ENCODE data around the gene XIRP2. TPM values are rescaled to one million over a fixed set of nuclear protein-coding genes. Genes with fewer than 3 reads are reported as not detected.

XIRP2 gene
- total RNA-seq, 1 donor from 2014 or later, result not detected

DNA sequence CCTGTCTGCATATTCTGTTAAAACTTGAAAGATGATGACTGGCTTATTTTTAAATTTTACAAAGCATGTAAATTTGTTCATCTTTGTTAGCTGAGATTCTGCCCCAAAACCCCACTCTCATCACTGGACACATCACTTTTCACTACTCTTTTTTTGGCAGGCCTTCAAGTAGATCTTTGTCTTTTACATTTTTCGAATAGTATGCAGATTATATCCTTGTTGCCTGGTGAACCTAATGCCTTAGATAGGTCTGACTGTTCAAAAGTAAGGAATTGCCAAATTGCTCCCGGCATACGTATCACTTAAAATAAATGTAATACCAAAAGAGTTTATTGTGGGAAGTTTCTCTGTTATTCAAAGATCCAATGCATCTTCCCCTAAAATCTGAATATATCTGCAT is 303.3 kb downstream of the XIRP2 start:
- Mint-ChIP-seq H3K4me1 (peaks cover 8% of the 10 kb centered on the region), H3K9me3 (no peaks in the 10 kb centered on the region), H3K27me3 (ENCODE audit: insufficient read depth, low read depth) (peaks cover 2% of the 10 kb centered on the region), H3K36me3 (no peaks in the 10 kb centered on the region), H3K4me3 (no peak overlapping the region), H3K27ac (no peak overlapping the region)
- H3K4me3 ChIP-seq, result no peak overlapping the region
- H3K79me2 ChIP-seq (ENCODE audit: low read depth), result no peaks in the 10 kb centered on the region
- H3K4me2 ChIP-seq, result no peak overlapping the region
- no peaks in the 10 kb centered on the region for H3K27me3 ChIP-seq
- DNase-seq (ENCODE audit: low spot score), result no peak
- H3K9ac ChIP-seq, result no peak overlapping the region
- H3F3A ChIP-seq (ENCODE audit: low read depth), result no peaks in the 10 kb centered on the region
- H3K9me3 ChIP-seq (ENCODE audit: low read depth), result no peaks in the 10 kb centered on the region
- H4K20me1 ChIP-seq (ENCODE audit: low read depth), result no peaks in the 10 kb centered on the region
- no peak overlapping the region for H3K27ac ChIP-seq
- no peak for TF ChIP-seq EZH2phosphoT487 (IDR thresholded peaks at IDR 0.05)
- TF ChIP-seq, protein P1, sequence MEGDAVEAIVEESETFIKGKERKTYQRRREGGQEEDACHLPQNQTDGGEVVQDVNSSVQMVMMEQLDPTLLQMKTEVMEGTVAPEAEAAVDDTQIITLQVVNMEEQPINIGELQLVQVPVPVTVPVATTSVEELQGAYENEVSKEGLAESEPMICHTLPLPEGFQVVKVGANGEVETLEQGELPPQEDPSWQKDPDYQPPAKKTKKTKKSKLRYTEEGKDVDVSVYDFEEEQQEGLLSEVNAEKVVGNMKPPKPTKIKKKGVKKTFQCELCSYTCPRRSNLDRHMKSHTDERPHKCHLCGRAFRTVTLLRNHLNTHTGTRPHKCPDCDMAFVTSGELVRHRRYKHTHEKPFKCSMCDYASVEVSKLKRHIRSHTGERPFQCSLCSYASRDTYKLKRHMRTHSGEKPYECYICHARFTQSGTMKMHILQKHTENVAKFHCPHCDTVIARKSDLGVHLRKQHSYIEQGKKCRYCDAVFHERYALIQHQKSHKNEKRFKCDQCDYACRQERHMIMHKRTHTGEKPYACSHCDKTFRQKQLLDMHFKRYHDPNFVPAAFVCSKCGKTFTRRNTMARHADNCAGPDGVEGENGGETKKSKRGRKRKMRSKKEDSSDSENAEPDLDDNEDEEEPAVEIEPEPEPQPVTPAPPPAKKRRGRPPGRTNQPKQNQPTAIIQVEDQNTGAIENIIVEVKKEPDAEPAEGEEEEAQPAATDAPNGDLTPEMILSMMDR (IDR thresholded peaks at IDR 0.05), result no peak
- no peak for TF ChIP-seq EZH2 (IDR thresholded peaks at IDR 0.05)
- no peak overlapping the region for H2AFZ ChIP-seq (replicated peaks)
- H3K4me1 ChIP-seq, result peaks cover 6% of the 10 kb centered on the region
- no peaks in the 10 kb centered on the region for H3K36me3 ChIP-seq

DNA sequence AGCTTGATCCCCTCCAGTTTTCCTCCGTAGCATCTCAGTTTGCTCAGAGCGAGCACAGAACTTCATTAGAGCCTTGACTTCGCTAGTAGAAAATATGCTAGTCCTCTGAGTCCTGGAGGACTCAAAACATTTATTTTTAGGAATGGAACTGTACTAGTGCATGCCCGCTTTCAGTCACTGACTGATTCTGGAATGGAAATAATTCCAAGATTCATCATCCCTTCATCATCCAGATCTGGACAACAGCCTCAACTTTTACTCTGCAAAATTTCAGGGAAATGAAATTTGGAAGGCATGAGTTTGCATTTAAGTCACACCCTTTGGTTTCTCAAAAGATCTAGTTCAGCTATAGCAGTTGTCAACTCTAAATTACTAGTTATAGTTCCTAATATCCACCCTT is 304.6 kb downstream of the XIRP2 start:
- Histone ChIP-seq H4K20me1 (ENCODE audit: low read depth) (no peaks in the 10 kb centered on the region), H3F3A (ENCODE audit: low read depth) (no peaks in the 10 kb centered on the region), H3K9ac (no peak overlapping the region), H3K4me1 (no peaks in the 10 kb centered on the region), H3K4me3 (no peak overlapping the region), H3K4me2 (no peak overlapping the region), H3K79me2 (ENCODE audit: low read depth) (no peaks in the 10 kb centered on the region), H3K36me3 (no peaks in the 10 kb centered on the region), H3K9me3 (ENCODE audit: low read depth) (no peaks in the 10 kb centered on the region), H3K27ac (no peak overlapping the region), H3K27me3 (no peaks in the 10 kb centered on the region), H2AFZ (replicated peaks) (peak overlapping the region; percentile 18)
- Mint-ChIP-seq H3K27ac (no peak overlapping the region), H3K36me3 (no peaks in the 10 kb centered on the region), H3K9me3 (no peaks in the 10 kb centered on the region), H3K4me3 (no peak overlapping the region), H3K4me1 (peaks cover 2% of the 10 kb centered on the region), H3K27me3 (ENCODE audit: insufficient read depth, low read depth) (peaks cover 2% of the 10 kb centered on the region)
- TF ChIP-seq, protein P1 (IDR thresholded peaks at IDR 0.05), result no peak
- no peak for TF ChIP-seq EZH2 (IDR thresholded peaks at IDR 0.05)
- TF ChIP-seq EZH2phosphoT487 (IDR thresholded peaks at IDR 0.05), result no peak
- no peak for DNase-seq (ENCODE audit: low spot score)

DNA sequence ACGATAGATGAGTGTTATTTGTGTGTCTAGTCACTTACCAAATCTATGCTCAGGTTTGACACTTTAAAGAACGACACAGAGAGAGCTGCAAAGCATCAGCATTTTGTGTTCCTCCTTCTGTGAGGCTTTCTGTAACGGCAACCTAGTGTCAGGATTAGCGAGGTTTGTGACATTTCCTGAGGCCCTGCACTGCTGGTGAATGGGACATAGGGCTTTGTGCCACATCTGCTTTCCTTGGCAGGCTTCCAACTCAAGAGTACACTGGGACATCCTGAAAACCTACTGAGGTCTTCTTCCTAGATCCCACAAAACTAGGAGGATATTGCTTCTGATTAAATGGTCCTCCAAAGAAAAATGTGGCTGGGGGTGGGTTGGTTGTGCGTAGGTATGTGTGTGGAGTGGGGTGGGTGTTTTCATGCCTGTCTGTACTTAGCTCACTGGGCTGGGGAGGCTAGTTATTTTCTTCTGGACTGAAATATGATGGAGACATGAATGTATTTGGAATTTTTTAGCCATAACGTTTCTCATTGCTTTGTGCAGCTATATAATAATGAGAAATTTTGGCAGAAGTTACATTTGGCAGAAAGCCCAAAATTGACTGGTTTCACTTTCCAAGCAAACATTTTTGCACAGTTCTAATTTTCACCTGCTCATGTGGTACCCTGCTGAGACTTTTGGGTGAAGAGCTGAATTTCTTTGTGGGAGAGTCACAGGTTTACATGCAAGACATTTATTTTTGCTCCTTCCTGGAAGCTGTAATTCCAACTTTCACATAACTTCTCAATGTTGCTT is 308.4 kb downstream of the XIRP2 start:
- H3K36me3 ChIP-seq, result no peaks in the 10 kb centered on the region
- H3K9me3 ChIP-seq (ENCODE audit: low read depth), result no peaks in the 10 kb centered on the region
- DNase-seq (ENCODE audit: low spot score), result peak; percentile 21
- no peak overlapping the region for H3K4me3 ChIP-seq
- no peak overlapping the region for H3K4me3 Mint-ChIP-seq
- no peak for TF ChIP-seq EZH2 (IDR thresholded peaks at IDR 0.05)
- TF ChIP-seq, protein P1 (IDR thresholded peaks at IDR 0.05), result no peak
- TF ChIP-seq EZH2phosphoT487 (IDR thresholded peaks at IDR 0.05), result no peak
- no peaks in the 10 kb centered on the region for H3K36me3 Mint-ChIP-seq
- H3K27ac ChIP-seq, result no peak overlapping the region
- no peaks in the 10 kb centered on the region for H3K79me2 ChIP-seq (ENCODE audit: low read depth)
- no peaks in the 10 kb centered on the region for H3K9me3 Mint-ChIP-seq
- peaks cover 17% of the 10 kb centered on the region for H3K4me1 Mint-ChIP-seq
- H3F3A ChIP-seq (ENCODE audit: low read depth), result no peaks in the 10 kb centered on the region
- H2AFZ ChIP-seq (replicated peaks), result peak overlapping the region; percentile 77
- H3K27ac Mint-ChIP-seq, result no peak overlapping the region
- H3K9ac ChIP-seq, result no peak overlapping the region
- no peaks in the 10 kb centered on the region for H4K20me1 ChIP-seq (ENCODE audit: low read depth)
- no peaks in the 10 kb centered on the region for H3K27me3 ChIP-seq
- no peak overlapping the region for H3K4me2 ChIP-seq
- H3K4me1 ChIP-seq, result no peaks in the 10 kb centered on the region
- H3K27me3 Mint-ChIP-seq (ENCODE audit: insufficient read depth, low read depth), result peaks cover 2% of the 10 kb centered on the region

Measured in neural progenitor cell (in vitro differentiated cells).